Stimulated activated CD4-positive, alpha-beta T cell treated with anti-CD3 and anti-CD28 coated beads, Interleukin-15, amount 100 ng/mL, for 24 hours (primary cell): ENCODE results near the gene CFAP61.

Experiments used
- DNase-seq: peaks from one replicate; pipeline ENCODE4 v3.0.0-alpha.2; 2020

Gene CFAP61

DNA sequence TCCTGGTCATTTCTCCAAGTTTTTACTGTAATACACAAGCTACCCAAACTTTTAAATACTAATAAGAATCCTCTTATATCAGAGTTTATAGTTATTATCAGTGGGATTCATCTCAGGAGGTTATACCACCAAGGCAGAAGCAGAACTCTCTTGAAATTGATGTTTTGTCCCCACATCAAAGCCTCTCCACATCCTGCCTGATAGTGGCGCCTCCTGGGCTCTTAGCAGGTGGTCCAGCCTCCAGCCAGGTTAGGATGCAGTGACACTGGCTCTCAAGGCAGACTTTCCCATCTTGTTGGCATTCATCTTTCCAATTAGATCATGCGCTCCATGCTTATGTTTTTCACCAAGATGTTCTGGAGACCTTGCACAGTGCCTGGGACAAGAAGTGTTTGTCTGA, 233.7 kb downstream of the CFAP61 start:
- DNase-seq, result no peak

DNA sequence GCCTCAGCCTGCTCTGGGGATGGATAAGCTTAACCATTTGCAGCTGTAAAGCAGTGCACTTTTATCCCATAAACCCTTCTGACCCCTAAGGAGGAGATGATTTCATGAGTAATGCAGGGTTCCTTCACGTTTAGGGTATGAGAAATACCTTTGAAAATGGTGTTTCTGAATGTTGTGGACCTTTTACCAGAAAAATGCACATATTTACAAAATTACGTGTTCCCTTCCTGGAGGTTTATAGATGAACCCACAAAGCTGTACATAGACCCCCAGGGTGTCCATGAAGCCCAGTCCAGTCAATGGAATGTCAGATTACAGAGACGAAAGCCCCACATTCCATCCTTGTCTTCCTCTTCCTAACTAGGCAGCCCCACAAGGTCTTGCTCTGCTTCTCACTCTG, 237.0 kb downstream of the CFAP61 start:
- no peak for DNase-seq

- no peak for DNase-seq
Measured at GRCh38 chr20:20292472-20292871, 240.1 kb downstream of the CFAP61 start.

DNA sequence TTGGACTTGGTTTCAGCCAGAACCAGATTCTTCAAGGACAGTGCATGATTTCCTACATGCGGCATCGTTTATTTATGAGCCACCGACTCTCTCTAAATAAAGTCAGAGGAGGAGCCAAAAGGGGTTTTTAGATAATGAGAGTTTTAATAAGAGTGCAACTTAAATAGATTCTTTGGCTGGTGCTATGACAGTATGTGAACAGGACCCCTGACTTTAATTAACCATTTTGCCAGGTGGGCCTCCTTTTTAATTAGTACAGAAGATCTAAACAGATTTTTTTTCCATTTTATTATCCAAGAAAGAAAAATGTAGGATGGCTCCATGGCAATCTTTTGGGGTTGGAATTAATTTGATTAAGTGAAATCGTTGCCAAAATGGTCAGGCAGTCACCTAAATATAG, 240.8 kb downstream of the CFAP61 start:
- no peak for DNase-seq

DNA sequence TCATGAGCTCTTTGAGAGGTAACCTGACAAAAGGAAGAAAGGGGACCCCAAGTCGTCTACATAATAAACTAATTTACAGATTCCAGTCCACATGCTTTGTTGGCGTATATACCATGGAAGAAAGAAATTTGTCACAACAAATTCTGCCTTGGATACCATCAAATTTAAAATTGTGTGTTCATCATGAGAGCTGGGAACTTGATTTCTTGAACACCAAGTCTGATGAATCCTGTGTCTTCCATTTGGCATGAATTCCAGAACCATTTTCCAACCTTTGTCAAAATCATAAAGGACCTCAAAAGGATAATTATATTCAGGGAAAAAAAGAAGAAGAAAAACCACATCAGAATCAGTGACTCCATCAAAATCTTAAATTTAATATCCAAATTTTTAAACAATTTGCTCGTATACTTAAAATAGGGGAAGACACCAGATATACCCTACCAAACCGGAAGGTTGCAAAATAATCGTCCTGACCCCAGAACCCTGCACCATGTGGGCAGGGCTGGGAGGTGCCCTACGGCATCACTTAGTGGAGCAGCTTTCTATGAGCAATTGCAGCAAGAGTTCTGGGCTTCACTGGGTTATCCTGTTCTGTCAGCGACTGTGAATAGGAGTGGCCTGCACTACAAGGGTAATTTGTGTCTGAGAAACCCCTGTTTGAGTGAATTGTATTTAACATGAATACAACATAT, 241.5 kb downstream of the CFAP61 start:
- no peak for DNase-seq

DNA sequence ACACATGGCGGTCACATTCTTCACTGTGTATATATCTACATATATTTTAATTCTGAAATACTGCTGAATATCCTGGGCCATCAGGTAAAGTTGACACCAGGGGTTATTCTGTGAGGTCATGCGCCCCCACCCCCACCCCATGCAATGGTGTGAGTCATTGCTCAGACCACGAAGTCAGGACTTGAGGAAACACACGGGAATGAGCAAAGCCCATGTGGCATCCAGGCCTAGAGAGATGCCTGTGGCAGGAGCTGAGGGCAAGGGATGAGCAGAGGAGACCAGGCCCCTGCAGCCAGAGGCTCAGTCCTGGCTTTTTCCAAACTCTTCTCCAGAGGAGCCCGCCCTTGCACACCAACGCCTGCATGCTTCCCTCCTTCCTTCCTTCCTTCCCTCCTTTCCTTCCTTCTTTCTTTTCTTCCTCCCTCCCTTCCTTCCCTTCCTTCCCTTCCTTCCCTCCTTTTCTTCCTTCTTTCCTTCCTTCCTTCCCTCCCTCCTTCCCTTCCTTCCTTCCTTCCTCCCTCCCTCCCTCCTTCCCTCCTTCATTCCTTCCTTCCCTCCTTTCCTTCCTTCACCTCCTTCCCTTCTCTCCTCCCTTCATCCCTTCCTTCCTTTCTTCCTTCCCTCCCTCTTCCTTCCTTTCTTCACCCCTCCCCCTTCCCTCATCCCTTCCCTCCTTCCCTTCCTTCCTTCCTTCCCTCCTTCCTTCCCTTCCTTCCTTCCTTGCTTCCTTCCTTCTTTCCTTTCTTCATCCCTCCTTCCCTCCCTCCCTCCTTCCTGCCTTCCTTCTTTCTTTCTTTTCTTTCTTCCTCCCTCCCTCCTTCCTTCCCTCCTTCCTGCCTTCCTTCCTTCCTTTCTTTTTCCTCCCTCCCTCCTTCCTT, 243.5 kb downstream of the CFAP61 start:
- DNase-seq, result no peak

GRCh38 chr20:20297181-20297580, 244.8 kb downstream of the CFAP61 start:
- DNase-seq, result no peak

- no peak for DNase-seq
Measured at GRCh38 chr20:20297752-20298151, 245.4 kb downstream of the CFAP61 start.

- no peak for DNase-seq
Measured at GRCh38 chr20:20299904-20300303, 247.6 kb downstream of the CFAP61 start.

- DNase-seq, result no peak
Measured at GRCh38 chr20:20303320-20303719, 251.0 kb downstream of the CFAP61 start.

- no peak for DNase-seq
Measured at GRCh38 chr20:20303742-20304141, 251.4 kb downstream of the CFAP61 start.

DNA sequence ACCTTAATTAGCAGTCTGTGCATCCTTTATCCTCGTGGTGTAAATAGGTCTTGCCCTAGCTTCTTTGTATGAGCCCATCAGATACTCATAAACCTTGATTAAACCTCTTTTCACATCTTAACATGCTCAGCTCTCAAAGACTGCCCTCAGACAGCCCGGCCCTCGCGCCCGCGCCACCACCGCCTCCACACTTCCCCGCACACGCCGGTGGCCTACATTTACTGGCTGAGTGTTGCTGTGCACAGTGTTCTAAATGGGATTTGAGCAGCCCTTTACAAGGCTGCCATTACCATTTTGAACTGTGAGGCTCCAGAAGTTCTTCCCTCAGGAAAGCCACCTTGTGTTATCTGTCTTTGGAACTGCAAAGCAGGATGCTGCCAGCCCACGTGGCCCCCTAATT, 252.6 kb downstream of the CFAP61 start:
- no peak for DNase-seq

- no peak for DNase-seq
Measured at GRCh38 chr20:20312562-20312961, 260.2 kb downstream of the CFAP61 start.

- DNase-seq, result no peak
Measured at GRCh38 chr20:20317195-20317594, 264.9 kb downstream of the CFAP61 start.

GRCh38 chr20:20317621-20318364, 265.5 kb downstream of the CFAP61 start:
- DNase-seq, result no peak

DNA sequence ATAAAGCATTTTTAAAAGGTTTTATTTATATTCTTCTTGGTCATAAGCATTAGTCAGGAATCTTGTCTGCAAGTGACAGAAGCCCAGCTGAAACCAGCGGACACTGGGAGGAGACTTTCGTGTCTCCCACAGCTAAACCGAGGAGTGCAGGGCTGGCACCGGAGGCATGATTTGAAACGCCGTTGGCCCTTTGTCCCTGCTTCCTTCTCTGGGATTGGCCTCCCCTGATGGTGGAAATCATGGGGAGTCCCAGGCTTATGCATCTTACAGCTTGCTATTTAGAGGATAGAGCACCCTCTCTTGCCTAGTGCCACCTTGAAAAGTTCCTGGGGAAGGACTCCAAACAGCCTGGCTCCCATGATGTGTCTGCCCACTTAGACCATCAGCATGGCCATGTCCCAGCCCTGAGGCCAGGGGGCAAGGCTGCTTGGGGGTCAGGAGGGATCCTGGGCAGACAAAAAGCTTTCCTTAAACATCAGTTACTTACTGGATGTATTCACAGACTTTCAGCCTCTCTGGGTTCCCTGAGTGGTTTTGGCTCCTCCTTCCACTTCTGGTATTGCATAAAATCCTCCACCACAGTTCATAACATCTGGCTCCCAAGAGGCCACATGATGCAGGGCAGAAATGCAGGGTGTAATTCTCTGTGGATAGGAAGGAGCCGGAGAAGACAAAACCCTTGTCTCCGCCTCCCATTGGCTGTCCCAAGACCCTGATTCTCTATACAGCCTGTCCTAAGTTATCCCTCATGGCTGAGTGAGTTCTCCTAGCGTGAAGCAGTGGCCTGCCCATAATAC, 266.2 kb downstream of the CFAP61 start:
- DNase-seq, result no peak

- no peak for DNase-seq
Measured at GRCh38 chr20:20321134-20321533, 268.8 kb downstream of the CFAP61 start.

GRCh38 chr20:20321917-20322316, 269.6 kb downstream of the CFAP61 start:
- no peak for DNase-seq

DNA sequence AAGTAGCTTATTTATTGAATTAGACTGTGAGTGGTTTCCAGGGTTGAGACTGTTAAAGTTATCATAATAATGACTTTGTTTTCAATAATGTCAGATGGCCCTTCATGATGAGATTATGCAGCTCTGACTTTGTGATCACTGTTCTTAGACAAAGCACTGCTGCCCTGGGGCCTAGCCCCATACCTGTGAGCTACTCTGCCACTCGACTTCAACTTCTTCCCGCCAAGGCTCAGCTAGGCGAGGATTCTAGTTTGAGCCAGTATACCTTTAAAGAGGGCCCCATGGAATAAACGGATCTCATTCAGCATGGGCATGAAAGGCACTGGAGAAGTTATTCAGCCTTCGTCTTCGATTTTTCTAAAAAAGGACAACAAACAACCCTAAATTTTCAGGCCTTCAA, 270.6 kb downstream of the CFAP61 start:
- no peak for DNase-seq

DNA sequence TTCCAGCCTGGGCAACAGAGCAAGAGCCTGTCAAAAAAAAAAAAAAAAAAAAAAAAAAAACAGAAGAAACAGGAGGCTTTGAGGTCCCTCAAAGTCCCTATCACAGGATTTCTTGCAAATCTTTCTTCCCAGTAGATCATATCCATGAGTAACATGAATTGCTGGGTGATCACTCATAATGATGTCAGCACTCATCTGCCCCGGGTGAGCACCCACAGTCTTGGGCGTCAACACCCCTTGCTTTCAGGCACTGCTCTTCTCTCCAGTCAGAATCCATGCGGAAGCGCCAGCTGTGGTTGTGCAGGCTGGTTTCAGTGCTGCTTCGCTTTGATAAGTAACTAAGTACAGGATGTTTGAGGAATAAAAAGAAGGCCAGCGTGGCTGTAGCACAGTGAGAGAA, 275.4 kb downstream of the CFAP61 start:
- no peak for DNase-seq

- no peak for DNase-seq
Measured at GRCh38 chr20:20329564-20329963, 277.2 kb downstream of the CFAP61 start.

GRCh38 chr20:20331156-20331555, 278.8 kb downstream of the CFAP61 start:
- no peak for DNase-seq

DNA sequence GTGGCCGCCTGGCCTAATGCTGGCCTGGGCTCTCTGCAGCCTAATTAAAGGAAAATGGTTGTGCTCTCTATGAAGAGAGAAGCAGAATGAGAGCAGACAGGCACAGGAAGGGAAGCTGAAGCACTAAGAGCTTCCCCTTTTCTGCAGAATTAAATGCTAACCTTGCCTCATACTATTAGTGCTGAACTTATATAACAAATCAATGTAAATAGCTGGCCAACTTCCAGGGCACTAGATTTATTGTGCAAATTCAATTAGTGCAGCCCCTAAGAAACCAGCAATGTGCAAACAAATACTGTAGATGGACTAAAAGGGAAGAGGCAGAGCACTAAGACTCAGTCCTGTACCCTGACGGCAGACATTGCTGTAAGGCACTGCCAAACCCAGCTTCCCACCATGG, 279.5 kb downstream of the CFAP61 start:
- no peak for DNase-seq
